ENCODE data around the gene RAD51B. TPM values are rescaled to one million over a fixed set of nuclear protein-coding genes. Genes with fewer than 3 reads are reported as not detected.
A peak's percentile ranks its signal among the peaks of the same experiment; 100 is the strongest.

The RAD51B gene
- total and polyA plus RNA-seq, 9 of the 15 experiments (the other 6 are each of a cell fraction or from before 2014, with no cell fraction given) = 8.5 to 17.3 (median 11.3) TPM

DNA sequence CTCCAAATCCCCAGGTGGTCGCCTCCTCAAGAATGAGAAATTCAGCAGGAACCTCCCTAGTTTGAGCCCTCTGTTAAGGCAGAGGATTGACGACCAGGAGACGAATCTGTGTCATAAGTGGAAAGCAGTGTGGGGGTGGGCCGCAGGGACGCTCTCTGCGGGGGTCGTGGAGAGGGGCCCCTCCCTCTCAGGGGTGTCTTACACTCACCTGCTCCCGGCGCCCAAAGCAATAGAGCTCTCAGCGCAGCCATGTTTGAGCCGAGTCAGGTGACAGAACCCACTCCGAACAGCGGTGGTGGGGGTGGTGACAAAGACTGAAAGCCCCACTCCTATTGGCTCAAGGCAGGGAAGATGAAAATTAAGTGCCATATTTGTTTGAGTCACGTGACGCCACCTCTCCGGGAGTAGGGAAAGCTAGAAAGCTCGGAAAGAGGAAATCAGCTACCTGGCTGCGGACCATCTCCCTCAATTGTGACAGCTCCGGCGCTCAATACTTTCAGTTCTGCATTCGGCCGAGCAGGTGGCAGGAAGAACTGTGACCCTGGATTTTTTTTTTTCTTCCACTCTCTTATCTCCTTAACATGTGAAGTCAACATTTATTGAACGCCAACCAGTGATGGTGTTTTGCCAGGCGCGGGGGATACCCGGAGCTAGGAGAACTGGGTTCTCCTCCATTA is 3.1 kb upstream of the RAD51B start, which contains the start of gene ZFYVE26 (continued):
- TF ChIP-seq, protein P1, sequence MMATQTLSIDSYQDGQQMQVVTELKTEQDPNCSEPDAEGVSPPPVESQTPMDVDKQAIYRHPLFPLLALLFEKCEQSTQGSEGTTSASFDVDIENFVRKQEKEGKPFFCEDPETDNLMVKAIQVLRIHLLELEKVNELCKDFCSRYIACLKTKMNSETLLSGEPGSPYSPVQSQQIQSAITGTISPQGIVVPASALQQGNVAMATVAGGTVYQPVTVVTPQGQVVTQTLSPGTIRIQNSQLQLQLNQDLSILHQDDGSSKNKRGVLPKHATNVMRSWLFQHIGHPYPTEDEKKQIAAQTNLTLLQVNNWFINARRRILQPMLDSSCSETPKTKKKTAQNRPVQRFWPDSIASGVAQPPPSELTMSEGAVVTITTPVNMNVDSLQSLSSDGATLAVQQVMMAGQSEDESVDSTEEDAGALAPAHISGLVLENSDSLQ (IDR thresholded peaks at IDR 0.05) = peak; percentile 53
- TF ChIP-seq, protein P2, sequence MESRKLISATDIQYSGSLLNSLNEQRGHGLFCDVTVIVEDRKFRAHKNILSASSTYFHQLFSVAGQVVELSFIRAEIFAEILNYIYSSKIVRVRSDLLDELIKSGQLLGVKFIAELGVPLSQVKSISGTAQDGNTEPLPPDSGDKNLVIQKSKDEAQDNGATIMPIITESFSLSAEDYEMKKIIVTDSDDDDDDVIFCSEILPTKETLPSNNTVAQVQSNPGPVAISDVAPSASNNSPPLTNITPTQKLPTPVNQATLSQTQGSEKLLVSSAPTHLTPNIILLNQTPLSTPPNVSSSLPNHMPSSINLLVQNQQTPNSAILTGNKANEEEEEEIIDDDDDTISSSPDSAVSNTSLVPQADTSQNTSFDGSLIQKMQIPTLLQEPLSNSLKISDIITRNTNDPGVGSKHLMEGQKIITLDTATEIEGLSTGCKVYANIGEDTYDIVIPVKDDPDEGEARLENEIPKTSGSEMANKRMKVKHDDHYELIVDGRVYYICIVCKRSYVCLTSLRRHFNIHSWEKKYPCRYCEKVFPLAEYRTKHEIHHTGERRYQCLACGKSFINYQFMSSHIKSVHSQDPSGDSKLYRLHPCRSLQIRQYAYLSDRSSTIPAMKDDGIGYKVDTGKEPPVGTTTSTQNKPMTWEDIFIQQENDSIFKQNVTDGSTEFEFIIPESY (CRISPR knock-in tag; IDR thresholded peaks at IDR 0.05) = peak; percentile 14; the same call in 1 of the 2 replicates
- no peak for TF ChIP-seq SIRT6 (IDR thresholded peaks at IDR 0.05; ENCODE audit: low read depth, low read length)
- TF ChIP-seq HDAC1 (IDR thresholded peaks at IDR 0.05) = peak in 1 of 2 experiments; percentile 90; a peak in 2 of 4 replicates
- TF ChIP-seq NEUROD1 (IDR thresholded peaks at IDR 0.05; ENCODE audit: borderline replicate concordance, low read depth, low read length, partially characterized antibody) = peak; percentile 87
- TF ChIP-seq ATF7 (IDR thresholded peaks at IDR 0.05) = 0 out of 2 replicates have a peak, but pooled peaks have one; percentile 55
- TF ChIP-seq DACH1 (IDR thresholded peaks at IDR 0.05; ENCODE audit: partially characterized antibody) = peak; percentile 13
- TF ChIP-seq, protein P3, sequence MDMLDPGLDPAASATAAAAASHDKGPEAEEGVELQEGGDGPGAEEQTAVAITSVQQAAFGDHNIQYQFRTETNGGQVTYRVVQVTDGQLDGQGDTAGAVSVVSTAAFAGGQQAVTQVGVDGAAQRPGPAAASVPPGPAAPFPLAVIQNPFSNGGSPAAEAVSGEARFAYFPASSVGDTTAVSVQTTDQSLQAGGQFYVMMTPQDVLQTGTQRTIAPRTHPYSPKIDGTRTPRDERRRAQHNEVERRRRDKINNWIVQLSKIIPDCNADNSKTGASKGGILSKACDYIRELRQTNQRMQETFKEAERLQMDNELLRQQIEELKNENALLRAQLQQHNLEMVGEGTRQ (CRISPR knock-in tag; IDR thresholded peaks at IDR 0.05) = peak; percentile 95
- TF ChIP-seq MAZ (CRISPR knock-in tag; conservative IDR thresholded peaks at IDR 0.05 in 1 of 2, IDR thresholded peaks at IDR 0.05 in 1 of 2) = peak in 1 of 2 experiments; percentile 25; a peak in 1 of 4 replicates
- TF ChIP-seq, protein P4, sequence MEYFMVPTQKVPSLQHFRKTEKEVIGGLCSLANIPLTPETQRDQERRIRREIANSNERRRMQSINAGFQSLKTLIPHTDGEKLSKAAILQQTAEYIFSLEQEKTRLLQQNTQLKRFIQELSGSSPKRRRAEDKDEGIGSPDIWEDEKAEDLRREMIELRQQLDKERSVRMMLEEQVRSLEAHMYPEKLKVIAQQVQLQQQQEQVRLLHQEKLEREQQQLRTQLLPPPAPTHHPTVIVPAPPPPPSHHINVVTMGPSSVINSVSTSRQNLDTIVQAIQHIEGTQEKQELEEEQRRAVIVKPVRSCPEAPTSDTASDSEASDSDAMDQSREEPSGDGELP (CRISPR knock-in tag; IDR thresholded peaks at IDR 0.05; ENCODE audit: borderline replicate concordance) = peak; percentile 76
- TF ChIP-seq, protein P5, sequence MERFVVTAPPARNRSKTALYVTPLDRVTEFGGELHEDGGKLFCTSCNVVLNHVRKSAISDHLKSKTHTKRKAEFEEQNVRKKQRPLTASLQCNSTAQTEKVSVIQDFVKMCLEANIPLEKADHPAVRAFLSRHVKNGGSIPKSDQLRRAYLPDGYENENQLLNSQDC (CRISPR knock-in tag; IDR thresholded peaks at IDR 0.05) = no peak
- no peak for TF ChIP-seq SMARCC2 (IDR thresholded peaks at IDR 0.05; ENCODE audit: low read depth)
- TF ChIP-seq, protein P6, sequence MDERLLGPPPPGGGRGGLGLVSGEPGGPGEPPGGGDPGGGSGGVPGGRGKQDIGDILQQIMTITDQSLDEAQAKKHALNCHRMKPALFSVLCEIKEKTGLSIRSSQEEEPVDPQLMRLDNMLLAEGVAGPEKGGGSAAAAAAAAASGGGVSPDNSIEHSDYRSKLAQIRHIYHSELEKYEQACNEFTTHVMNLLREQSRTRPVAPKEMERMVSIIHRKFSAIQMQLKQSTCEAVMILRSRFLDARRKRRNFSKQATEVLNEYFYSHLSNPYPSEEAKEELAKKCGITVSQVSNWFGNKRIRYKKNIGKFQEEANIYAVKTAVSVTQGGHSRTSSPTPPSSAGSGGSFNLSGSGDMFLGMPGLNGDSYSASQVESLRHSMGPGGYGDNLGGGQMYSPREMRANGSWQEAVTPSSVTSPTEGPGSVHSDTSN (CRISPR knock-in tag; IDR thresholded peaks at IDR 0.05; ENCODE audit: low read depth) = no peak
- TF ChIP-seq, protein P6 (tag; conservative IDR thresholded peaks at IDR 0.05; ENCODE audit: low read depth) = peak; percentile 38; the same call in 1 of the 2 replicates
- peak; percentile 59 for TF ChIP-seq RBBP5 (IDR thresholded peaks at IDR 0.05; ENCODE audit: borderline replicate concordance, insufficient read depth, low read length, poor library complexity, severe bottlenecking)
- peak; percentile 71 for TF ChIP-seq RBFOX2 (IDR thresholded peaks at IDR 0.05; ENCODE audit: low read depth, low read length)
- no peak for TF ChIP-seq NUFIP1 (IDR thresholded peaks at IDR 0.05; ENCODE audit: partially characterized antibody)
- 0 out of 2 replicates have a peak, but pooled peaks have one; percentile 15 for TF ChIP-seq GABPA (tag; conservative IDR thresholded peaks at IDR 0.05; ENCODE audit: low read depth)

All from K562 (cell line).